ENCODE measurements around the gene PPP1R2B. TPM values are rescaled to one million over a fixed set of nuclear protein-coding genes. Genes with fewer than 3 reads are reported as not detected.

The PPP1R2B gene
- not detected in 2 replicates for total RNA-seq (2014; rRNA removed; shearing (Covaris generic))

DNA sequence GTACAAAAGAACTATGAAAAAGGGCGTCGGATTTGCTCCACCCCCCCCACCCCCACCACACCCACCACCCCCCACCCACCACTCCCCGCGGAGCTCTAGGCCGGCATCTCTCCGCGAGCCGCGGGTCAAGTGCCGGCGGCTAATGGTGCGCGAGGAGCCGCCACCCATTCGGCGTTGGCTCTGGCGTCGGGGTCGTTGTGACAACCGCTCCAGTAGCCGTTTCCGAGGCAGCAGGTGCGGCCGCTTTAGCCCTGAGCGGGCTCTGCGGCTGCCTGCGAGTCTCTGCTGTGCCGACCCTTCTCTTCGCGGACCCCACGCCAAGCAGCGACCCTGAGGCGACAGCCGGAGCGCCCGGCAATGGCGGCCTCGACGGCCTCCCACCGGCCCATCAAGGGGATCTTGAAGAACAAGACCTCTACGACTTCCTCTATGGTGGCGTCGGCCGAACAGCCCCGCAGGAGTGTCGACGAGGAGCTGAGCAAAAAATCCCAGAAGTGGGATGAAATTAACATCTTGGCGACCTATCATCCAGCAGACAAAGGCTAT, at the start of gene PPP1R2B:
TSS of gene PPP1R2B (plus strand) at position 90 of the 546 bp plus-strand sequence. CDS start at position 358, 268 bp downstream.
- peak; percentile 4 for DNase-seq
- H3K27me3 ChIP-seq (ENCODE audit: control insufficient read depth, insufficient read depth, low read length): no peaks in the 10 kb centered on the region
- H3K36me3 ChIP-seq (replicated peaks; ENCODE audit: control insufficient read depth, insufficient read depth, low read length): no peaks in the 10 kb centered on the region
- no peak within 1 kb of the TSS for H3K4me3 ChIP-seq (ENCODE audit: insufficient read depth, low read depth, low read length)

GRCh38 chr5:156800929-156801328, 49.2 kb upstream of the PPP1R2B start:
- Histone ChIP-seq H3K36me3 (replicated peaks; ENCODE audit: control insufficient read depth, insufficient read depth, low read length) (no peaks in the 10 kb centered on the region), H3K4me3 (ENCODE audit: insufficient read depth, low read depth, low read length) (no peak overlapping the region), H3K27me3 (ENCODE audit: control insufficient read depth, insufficient read depth, low read length) (no peaks in the 10 kb centered on the region)
- DNase-seq: peak; percentile 9

- H3K4me3 ChIP-seq (ENCODE audit: insufficient read depth, low read depth, low read length): no peak overlapping the region
- H3K27me3 ChIP-seq (ENCODE audit: control insufficient read depth, insufficient read depth, low read length): no peaks in the 10 kb centered on the region
- no peaks in the 10 kb centered on the region for H3K36me3 ChIP-seq (replicated peaks; ENCODE audit: control insufficient read depth, insufficient read depth, low read length)
- DNase-seq: peak; percentile 22
Measured at GRCh38 chr5:156802501-156802900, 47.6 kb upstream of the PPP1R2B start.

- no peak for DNase-seq
- Histone ChIP-seq H3K27me3 (ENCODE audit: control insufficient read depth, insufficient read depth, low read length) (no peaks in the 10 kb centered on the region), H3K36me3 (replicated peaks; ENCODE audit: control insufficient read depth, insufficient read depth, low read length) (no peaks in the 10 kb centered on the region), H3K4me3 (ENCODE audit: insufficient read depth, low read depth, low read length) (no peak overlapping the region)
Measured at GRCh38 chr5:156803404-156803803, 46.7 kb upstream of the PPP1R2B start.

GRCh38 chr5:156812959-156813358, 37.1 kb upstream of the PPP1R2B start:
- Histone ChIP-seq H3K27me3 (ENCODE audit: control insufficient read depth, insufficient read depth, low read length) (no peaks in the 10 kb centered on the region), H3K4me3 (ENCODE audit: insufficient read depth, low read depth, low read length) (no peak overlapping the region), H3K36me3 (replicated peaks; ENCODE audit: control insufficient read depth, insufficient read depth, low read length) (no peaks in the 10 kb centered on the region)
- no peak for DNase-seq

DNA sequence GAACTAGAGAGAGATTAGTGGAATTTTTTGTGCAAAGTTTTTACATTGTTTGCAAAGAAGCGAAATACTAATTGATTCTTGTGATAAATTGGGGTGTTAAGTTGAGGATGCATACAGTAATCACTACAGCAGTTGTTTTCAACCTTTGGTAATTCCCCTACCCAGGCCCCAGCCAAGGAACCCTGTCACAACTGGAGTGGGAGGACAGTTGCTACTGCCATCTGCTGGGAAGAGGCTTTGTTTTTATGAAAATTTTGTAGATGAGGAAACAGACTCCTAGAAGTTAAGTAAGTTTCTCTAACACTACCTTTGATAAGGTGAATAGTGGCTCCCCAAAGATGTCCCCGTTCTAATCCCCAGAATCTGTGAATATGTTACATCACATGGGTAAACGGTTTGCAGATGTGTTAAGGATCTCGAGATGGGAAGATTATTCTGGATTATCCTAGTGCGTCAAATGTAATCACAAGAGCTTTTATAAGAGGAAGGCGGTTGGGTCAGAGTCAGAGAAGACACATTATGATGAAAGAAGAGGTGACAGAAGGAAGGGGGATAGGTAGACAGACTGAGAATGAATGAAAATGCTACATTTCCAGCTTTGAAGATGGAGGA, 34.0 kb upstream of the PPP1R2B start:
- no peak overlapping the region for H3K4me3 ChIP-seq (ENCODE audit: insufficient read depth, low read depth, low read length)
- DNase-seq: peak; percentile 68
- H3K36me3 ChIP-seq (replicated peaks; ENCODE audit: control insufficient read depth, insufficient read depth, low read length): no peaks in the 10 kb centered on the region
- no peaks in the 10 kb centered on the region for H3K27me3 ChIP-seq (ENCODE audit: control insufficient read depth, insufficient read depth, low read length)

DNA sequence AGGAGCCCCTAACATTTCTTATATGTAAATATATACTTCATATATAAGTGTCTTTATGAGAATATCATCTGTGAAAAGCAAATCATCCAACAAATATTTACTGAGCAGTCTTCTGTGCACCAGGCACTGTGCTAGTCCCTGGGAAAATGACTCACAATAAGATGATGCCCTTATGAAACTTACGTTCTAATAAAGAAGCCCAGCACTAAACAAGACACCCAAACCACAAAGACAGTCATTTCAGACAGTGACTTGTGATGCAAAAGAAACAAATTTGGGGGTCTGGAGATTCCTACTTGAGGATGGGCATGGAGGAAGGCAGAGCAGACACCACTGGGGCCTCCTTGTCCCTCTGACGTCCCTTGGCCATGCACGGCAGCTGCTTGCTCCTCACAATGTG, 30.6 kb upstream of the PPP1R2B start:
- Histone ChIP-seq H3K27me3 (ENCODE audit: control insufficient read depth, insufficient read depth, low read length) (no peaks in the 10 kb centered on the region), H3K36me3 (replicated peaks; ENCODE audit: control insufficient read depth, insufficient read depth, low read length) (no peaks in the 10 kb centered on the region), H3K4me3 (ENCODE audit: insufficient read depth, low read depth, low read length) (no peak overlapping the region)
- no peak for DNase-seq

GRCh38 chr5:156819967-156820581, 30.0 kb upstream of the PPP1R2B start:
- no peaks in the 10 kb centered on the region for H3K36me3 ChIP-seq (replicated peaks; ENCODE audit: control insufficient read depth, insufficient read depth, low read length)
- H3K27me3 ChIP-seq (ENCODE audit: control insufficient read depth, insufficient read depth, low read length): no peaks in the 10 kb centered on the region
- DNase-seq: no peak
- H3K4me3 ChIP-seq (ENCODE audit: insufficient read depth, low read depth, low read length): no peak overlapping the region

DNA sequence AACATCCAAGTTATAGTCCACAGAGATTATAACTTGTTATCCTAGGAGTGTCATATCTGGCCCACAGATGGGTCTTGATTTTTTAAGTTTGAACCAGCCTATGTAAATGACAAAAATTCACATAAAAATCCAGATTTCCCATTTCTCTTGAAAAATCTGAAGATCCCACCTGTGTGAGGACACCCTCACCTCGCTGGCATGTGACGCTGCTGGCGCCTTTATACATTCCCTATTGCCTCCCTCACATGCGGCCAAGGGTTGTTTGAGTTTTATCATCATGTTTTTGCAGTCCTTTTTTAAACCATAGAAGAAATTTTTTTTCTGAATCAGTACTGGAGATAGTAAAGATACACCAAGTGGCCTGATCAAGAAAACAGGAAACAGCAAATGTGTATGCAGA, 25.9 kb upstream of the PPP1R2B start:
- no peak overlapping the region for H3K4me3 ChIP-seq (ENCODE audit: insufficient read depth, low read depth, low read length)
- H3K36me3 ChIP-seq (replicated peaks; ENCODE audit: control insufficient read depth, insufficient read depth, low read length): no peaks in the 10 kb centered on the region
- no peak for DNase-seq
- no peaks in the 10 kb centered on the region for H3K27me3 ChIP-seq (ENCODE audit: control insufficient read depth, insufficient read depth, low read length)

- H3K27me3 ChIP-seq (ENCODE audit: control insufficient read depth, insufficient read depth, low read length): no peaks in the 10 kb centered on the region
- DNase-seq: peak; percentile 26
- H3K4me3 ChIP-seq (ENCODE audit: insufficient read depth, low read depth, low read length): no peak overlapping the region
- H3K36me3 ChIP-seq (replicated peaks; ENCODE audit: control insufficient read depth, insufficient read depth, low read length): no peaks in the 10 kb centered on the region
Measured at GRCh38 chr5:156824800-156825199, 25.3 kb upstream of the PPP1R2B start.

DNA sequence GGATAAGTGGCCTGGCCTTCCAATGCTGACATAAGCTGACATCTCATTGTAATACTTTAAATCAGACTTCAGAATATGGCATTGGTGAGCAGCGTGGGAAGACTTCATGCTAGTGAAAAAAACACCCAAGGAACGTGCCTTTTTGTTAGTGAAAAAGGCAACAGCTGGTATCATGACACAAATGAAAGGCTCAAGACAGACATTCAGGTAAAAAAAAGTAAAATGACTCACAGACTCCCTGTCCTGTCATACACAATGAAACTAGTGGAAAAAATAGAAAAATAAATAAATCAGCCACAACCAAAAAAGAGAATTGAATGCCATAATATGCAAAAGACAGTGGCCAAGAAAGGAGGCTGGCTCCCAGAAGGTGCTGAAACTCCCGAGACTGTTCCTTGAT, 24.4 kb upstream of the PPP1R2B start:
- no peak overlapping the region for H3K4me3 ChIP-seq (ENCODE audit: insufficient read depth, low read depth, low read length)
- DNase-seq: no peak
- no peaks in the 10 kb centered on the region for H3K27me3 ChIP-seq (ENCODE audit: control insufficient read depth, insufficient read depth, low read length)
- no peaks in the 10 kb centered on the region for H3K36me3 ChIP-seq (replicated peaks; ENCODE audit: control insufficient read depth, insufficient read depth, low read length)

DNA sequence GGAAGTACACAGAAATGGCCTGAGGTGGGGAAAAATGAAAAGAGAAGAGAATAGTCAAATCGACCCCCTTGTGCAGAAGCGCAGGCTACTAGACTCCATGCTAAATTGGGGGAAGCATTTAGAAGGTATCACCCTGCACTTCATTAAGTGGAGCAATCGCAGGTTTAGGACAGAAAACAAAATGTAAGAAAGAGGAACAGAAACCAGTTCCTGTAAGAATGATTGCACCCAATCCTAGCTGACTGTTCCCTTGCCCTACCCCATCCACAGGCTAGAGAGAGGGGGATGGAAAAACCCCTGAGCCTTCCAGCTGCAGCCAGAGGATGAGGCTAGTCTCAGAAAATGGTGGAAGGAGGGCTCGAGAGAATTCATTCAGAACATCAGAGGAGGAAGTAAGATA, 23.9 kb upstream of the PPP1R2B start:
- no peak overlapping the region for H3K4me3 ChIP-seq (ENCODE audit: insufficient read depth, low read depth, low read length)

GRCh38 chr5:156834916-156835315, 15.2 kb upstream of the PPP1R2B start:
- no peak for DNase-seq
- Histone ChIP-seq H3K4me3 (ENCODE audit: insufficient read depth, low read depth, low read length) (no peak overlapping the region), H3K27me3 (ENCODE audit: control insufficient read depth, insufficient read depth, low read length) (no peaks in the 10 kb centered on the region)

More for the DNA sequence above, 23.9 kb upstream of the PPP1R2B start:
- H3K27me3 ChIP-seq (ENCODE audit: control insufficient read depth, insufficient read depth, low read length): no peaks in the 10 kb centered on the region
- no peak for DNase-seq
- no peaks in the 10 kb centered on the region for H3K36me3 ChIP-seq (replicated peaks; ENCODE audit: control insufficient read depth, insufficient read depth, low read length)

DNA sequence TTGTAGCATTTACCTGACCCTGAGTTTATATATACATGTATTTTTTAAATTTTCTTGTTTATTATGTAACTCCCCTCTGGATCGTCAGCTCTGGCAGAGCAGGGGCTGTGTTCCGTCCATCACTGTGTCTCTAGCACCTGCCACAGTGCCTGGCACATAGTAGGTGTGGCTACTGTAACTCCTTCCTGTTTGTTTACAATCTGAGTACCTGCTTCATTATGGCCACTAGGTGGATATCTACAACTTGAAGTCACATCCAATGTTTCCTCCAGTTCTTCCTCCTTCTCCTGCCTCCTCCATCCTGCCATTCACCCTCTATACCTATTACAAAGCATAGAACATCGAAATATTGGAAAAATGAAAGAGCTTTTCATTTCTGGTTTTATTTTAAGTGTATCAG, 14.2 kb upstream of the PPP1R2B start:
- H3K4me3 ChIP-seq (ENCODE audit: insufficient read depth, low read depth, low read length): no peak overlapping the region
- DNase-seq: peak; percentile 15
- H3K27me3 ChIP-seq (ENCODE audit: control insufficient read depth, insufficient read depth, low read length): no peaks in the 10 kb centered on the region
- no peaks in the 10 kb centered on the region for H3K36me3 ChIP-seq (replicated peaks; ENCODE audit: control insufficient read depth, insufficient read depth, low read length)

More at GRCh38 chr5:156834916-156835315, 15.2 kb upstream of the PPP1R2B start:
- no peaks in the 10 kb centered on the region for H3K36me3 ChIP-seq (replicated peaks; ENCODE audit: control insufficient read depth, insufficient read depth, low read length)

DNA sequence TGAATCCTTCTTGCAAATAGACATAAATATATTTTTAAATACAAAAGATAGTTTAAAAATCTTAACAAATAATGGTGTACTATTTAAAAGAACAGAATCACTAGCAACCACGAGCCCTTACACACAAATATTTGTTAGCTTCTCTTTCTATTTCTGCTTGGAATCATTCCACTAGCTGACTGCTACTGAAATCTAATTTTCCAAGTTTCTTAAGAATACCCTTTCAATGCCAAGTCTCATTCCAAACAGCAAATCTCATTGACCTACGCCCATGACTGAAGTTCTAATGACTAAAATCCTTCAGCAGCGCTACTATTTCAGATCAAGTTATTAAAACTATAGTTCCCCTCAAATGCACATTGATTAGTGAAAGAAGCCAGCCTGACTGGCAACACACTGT, 13.2 kb upstream of the PPP1R2B start:
- H3K27me3 ChIP-seq (ENCODE audit: control insufficient read depth, insufficient read depth, low read length): no peaks in the 10 kb centered on the region
- no peak overlapping the region for H3K4me3 ChIP-seq (ENCODE audit: insufficient read depth, low read depth, low read length)
- H3K36me3 ChIP-seq (replicated peaks; ENCODE audit: control insufficient read depth, insufficient read depth, low read length): no peaks in the 10 kb centered on the region
- DNase-seq: no peak

Measured in H7 (cell line).